ENCODE data around the gene SNX24. TPM values are rescaled to one million over a fixed set of nuclear protein-coding genes. Genes with fewer than 3 reads are reported as not detected.
"Not testable (repeated sequence)": the region's sequence is repeated elsewhere in the genome, so short reads cannot be mapped to it uniquely, and the experiment has no call there.

The SNX24 gene
- total and polyA plus RNA-seq, 8 donors, result 1.2 to 38.5 (median 20.0) TPM

- Histone ChIP-seq H3K4me3 (peak overlapping the region; percentile 73 to 98 (median 97)), H3K36me3 (no peaks in the 10 kb centered on the region), H3K27me3 (no peaks in the 10 kb centered on the region), H3K27ac (peak overlapping the region; percentile 91 to 98 (median 95)), H3K4me1 (peaks cover 13 to 48% (median 27%) of the 10 kb centered on the region in 4 donors), H3K9me3 (no peaks in the 10 kb centered on the region)
- no peak for TF ChIP-seq EP300 (IDR thresholded peaks at IDR 0.05)
- no peak for TF ChIP-seq POLR2A (IDR thresholded peaks at IDR 0.05)
- TF ChIP-seq POLR2AphosphoS5 (IDR thresholded peaks at IDR 0.05), result no peak
- no peak for TF ChIP-seq CTCF (IDR thresholded peaks at IDR 0.05)
- DNase-seq, result peak in 1 of 2 donors; percentile 53
- WGBS, 5 donors, result 1 to 5% (median 2%) methylated on average over 6 of the region's 6 CpGs
- intact Hi-C loops (cut with DNase I; ENCODE audit: low total_unique reads), result loop anchor here (10.0 kb wide), 1 partner anchor 71 kb away; the partner anchor contains the start of gene SNX2
Measured at GRCh38 chr5:122846051-122846550, 688 bp downstream of the SNX24 start.

- WGBS, 5 donors, result 77 to 86% (median 79%) methylated on average over 2 of the region's 2 CpGs
- no peaks in the 10 kb centered on the region for H3K9me3 ChIP-seq
- TF ChIP-seq CTCF (IDR thresholded peaks at IDR 0.05), result no peak
- no peak for TF ChIP-seq EP300 (IDR thresholded peaks at IDR 0.05)
- no peak for TF ChIP-seq POLR2AphosphoS5 (IDR thresholded peaks at IDR 0.05)
- no peak for TF ChIP-seq POLR2A (IDR thresholded peaks at IDR 0.05)
- H3K36me3 ChIP-seq, result no peaks in the 10 kb centered on the region
- no peak for DNase-seq
- intact Hi-C loops (cut with DNase I; ENCODE audit: low total_unique reads), result loop anchor here (10.0 kb wide), 1 partner anchor 73 kb away; the partner anchor contains the start of gene SNX2
- no peak overlapping the region for H3K27ac ChIP-seq
- peaks cover 13 to 52% (median 30%) of the 10 kb centered on the region in 4 donors for H3K4me1 ChIP-seq
- H3K27me3 ChIP-seq, result no peaks in the 10 kb centered on the region
- no peak overlapping the region for H3K4me3 ChIP-seq
Measured at GRCh38 chr5:122847687-122848081, 2.3 kb downstream of the SNX24 start.

GRCh38 chr5:122849771-122850170 lies 4.4 kb downstream of the SNX24 start:
- no peaks in the 10 kb centered on the region for H3K27me3 ChIP-seq
- intact Hi-C loops (cut with DNase I; ENCODE audit: low total_unique reads), result loop anchor here (10.0 kb wide), 1 partner anchor 75 kb away; the partner anchor contains the start of gene SNX2
- no peak overlapping the region for H3K4me3 ChIP-seq
- H3K36me3 ChIP-seq, result no peaks in the 10 kb centered on the region
- TF ChIP-seq EP300 (IDR thresholded peaks at IDR 0.05), result no peak
- TF ChIP-seq CTCF (IDR thresholded peaks at IDR 0.05), result no peak
- no peak for TF ChIP-seq POLR2AphosphoS5 (IDR thresholded peaks at IDR 0.05)
- no peak for TF ChIP-seq POLR2A (IDR thresholded peaks at IDR 0.05)
- WGBS, 5 donors, result 56 to 70% (median 64%) methylated on average over 1 of the region's 1 CpG
- peaks cover under 1 to 41% (median 22%) of the 10 kb centered on the region in 4 donors for H3K4me1 ChIP-seq
- H3K27ac ChIP-seq, result peak overlapping the region in 1 of 5 donors; percentile 18
- peak in 1 of 2 donors; percentile 53 for DNase-seq
- no peaks in the 10 kb centered on the region for H3K9me3 ChIP-seq

- H3K27me3 ChIP-seq; H3K4me1 ChIP-seq; H3K9me3 ChIP-seq; H3K27ac ChIP-seq; intact Hi-C loops (cut with DNase I; ENCODE audit: low total_unique reads); H3K4me3 ChIP-seq; DNase-seq; H3K36me3 ChIP-seq: not testable (repeated sequence)
- 94 to 97% (median 95%) methylated on average over 8 of the region's 8 CpGs for WGBS, 5 donors
Measured at GRCh38 chr5:122857538-122857937, 12.1 kb downstream of the SNX24 start.

- TF ChIP-seq EP300 (IDR thresholded peaks at IDR 0.05) (no peak), POLR2A (IDR thresholded peaks at IDR 0.05) (no peak), POLR2AphosphoS5 (IDR thresholded peaks at IDR 0.05) (no peak), CTCF (IDR thresholded peaks at IDR 0.05) (no peak)
- Histone ChIP-seq H3K4me1 (peaks cover 0 to 6% (median 0%) of the 10 kb centered on the region in 4 donors), H3K9me3 (no peaks in the 10 kb centered on the region), H3K27ac (no peak overlapping the region), H3K4me3 (no peak overlapping the region), H3K27me3 (no peaks in the 10 kb centered on the region), H3K36me3 (peaks cover 0 to 8% (median 4%) of the 10 kb centered on the region in 4 donors)
- intact Hi-C loops (cut with DNase I; ENCODE audit: low total_unique reads), result no loop called here
- 41 to 56% (median 49%) methylated on average over 1 of the region's 1 CpG for WGBS, 5 donors
- peak in 1 of 2 donors; percentile 20 for DNase-seq
Measured at GRCh38 chr5:122858451-122858850, 13.0 kb downstream of the SNX24 start.
